Common myeloid progenitor, CD34-positive (primary cell): ENCODE measurements around the gene PXMP4.

Source experiments
- CTCF ChIA-PET: fragments of 350-600 bp; sonication (Branson Sonifier 250); formaldehyde crosslinking; loops from one replicate; lab custom pipeline; 2021; ENCODE audit warnings: antibody characterized with exemption; lab: Charles Lee
- POLR2A ChIA-PET: fragments of 350-600 bp; sonication (Branson Sonifier 250); formaldehyde crosslinking; loops from one replicate; lab custom pipeline; 2021; ENCODE audit warnings: antibody characterized with exemption; lab: Charles Lee
- DNase-seq, 3 donors: peaks; one replicate each; pipeline versions ENCODE4 v3.0.0 to v3.0.0-alpha.2; 2013
- H3K27ac ChIP-seq, 2 experiments: 1 replicate in 1 of 2; 2 replicates in 1 of 2; pipeline ENCODE4 v1.7.0; 2013; ENCODE audit warnings: inconsistent platforms in 2 of 2, low read length in 2 of 2, mild to moderate bottlenecking in 2 of 2, low read depth in 1 of 2, moderate library complexity in 1 of 2; ENCODE audit not compliant: severe bottlenecking in 2 of 2, insufficient read depth in 1 of 2, poor library complexity in 1 of 2
- H3K27me3 ChIP-seq, 5 experiments: replicated peaks in 2 of 5; 1 replicate in 3 of 5; 2 replicates in 2 of 5; pipeline versions ENCODE4 v1.6.1 to v1.7.0; 2013; ENCODE audit warnings: low read length in 4 of 5, mild to moderate bottlenecking in 2 of 5, moderate library complexity in 2 of 5, inconsistent platforms in 1 of 5; ENCODE audit not compliant: insufficient read depth in 5 of 5, control insufficient read depth in 4 of 5
- H3K36me3 ChIP-seq, 4 experiments: 1 replicate in 2 of 4; 2 replicates in 2 of 4; pipeline versions ENCODE4 v1.6.1 to v1.7.0; 2013; ENCODE audit warnings: low read length in 3 of 4, control low read depth in 1 of 4, mild to moderate bottlenecking in 1 of 4; ENCODE audit not compliant: control insufficient read depth in 4 of 4, insufficient read depth in 4 of 4
- H3K4me1 ChIP-seq, 4 experiments: 1 replicate in 3 of 4; 2 replicates in 1 of 4; pipeline versions ENCODE4 v1.6.1 to v1.7.1; 2013; ENCODE audit warnings: low read length in 3 of 4, mild to moderate bottlenecking in 3 of 4, control low read depth in 1 of 4, inconsistent platforms in 1 of 4, moderate library complexity in 1 of 4; ENCODE audit not compliant: control insufficient read depth in 4 of 4, insufficient read depth in 4 of 4; ENCODE audit errors: control extremely low read depth in 1 of 4
- H3K4me3 ChIP-seq, 7 experiments: 1 replicate in 4 of 7; 2 replicates in 3 of 7; pipeline versions ENCODE4 v1.5.1 to v1.7.0; 2013; ENCODE audit warnings: mild to moderate bottlenecking in 7 of 7, low read length in 6 of 7, moderate library complexity in 6 of 7, inconsistent platforms in 2 of 7, low read depth in 2 of 7, control low read depth in 1 of 7; ENCODE audit not compliant: insufficient read depth in 4 of 7, control insufficient read depth in 1 of 7; ENCODE audit errors: extremely low read depth in 1 of 7
- H3K9me3 ChIP-seq, 5 experiments: 1 replicate in 4 of 5; 2 replicates in 1 of 5; pipeline versions ENCODE4 v1.6.1 to v1.7.1; 2013; ENCODE audit warnings: low read length in 4 of 5, mild to moderate bottlenecking in 2 of 5, inconsistent platforms in 1 of 5, low read depth in 1 of 5, moderate library complexity in 1 of 5; ENCODE audit not compliant: control insufficient read depth in 4 of 5, insufficient read depth in 2 of 5; ENCODE audit errors: control extremely low read depth in 1 of 5
- WGBS: methylation state at CpG from one replicate; pipeline ENCODE4 v1.1.5; 2013; ENCODE audit not compliant: insufficient coverage; 5-methylcytosine and 5-hydroxymethylcytosine counted together

PXMP4 gene

GRCh38 chr20:33713865-33714367, 6.2 kb downstream of the PXMP4 start:
- Histone ChIP-seq H3K27ac (no peak overlapping the region), H3K4me1 (no peaks in the 10 kb centered on the region), H3K36me3 (peaks cover 12 to 34% (median 23%) of the 10 kb centered on the region in 4 experiments), H3K4me3 (no peak overlapping the region), H3K9me3 (no peaks in the 10 kb centered on the region), H3K27me3 (no peaks in the 10 kb centered on the region)
- ChIA-PET POLR2A (no interaction called here), CTCF (interaction anchor here (1.2 kb wide), 1 partner anchor 106 kb away, joined by 3 read pairs; no protein-coding TSS in a partner anchor)
- 96% methylated on average over 8 of the region's 10 CpGs for WGBS
- DNase-seq: no peak

GRCh38 chr20:33711446-33711738, 8.7 kb downstream of the PXMP4 start:
- Histone ChIP-seq H3K4me1 (no peaks in the 10 kb centered on the region), H3K36me3 (peaks cover 12 to 44% (median 29%) of the 10 kb centered on the region in 4 experiments), H3K4me3 (no peak overlapping the region), H3K9me3 (no peaks in the 10 kb centered on the region), H3K27ac (no peak overlapping the region), H3K27me3 (no peaks in the 10 kb centered on the region)
- CTCF ChIA-PET: no interaction called here
- WGBS: 100% methylated on average over 1 of the region's 1 CpG
- POLR2A ChIA-PET: no interaction called here
- DNase-seq: no peak

GRCh38 chr20:33710681-33711445, 9.2 kb downstream of the PXMP4 start:
- WGBS: 97% methylated on average over 12 of the region's 14 CpGs
- CTCF ChIA-PET: no interaction called here
- POLR2A ChIA-PET: no interaction called here
- Histone ChIP-seq H3K27me3 (no peaks in the 10 kb centered on the region), H3K36me3 (peaks cover 12 to 45% (median 30%) of the 10 kb centered on the region in 4 experiments), H3K4me1 (no peaks in the 10 kb centered on the region), H3K4me3 (no peak overlapping the region), H3K9me3 (no peaks in the 10 kb centered on the region), H3K27ac (no peak overlapping the region)
- DNase-seq: no peak

- CTCF ChIA-PET: no interaction called here
- over 99% methylated on average over 10 of the region's 16 CpGs for whole genome bisulfite sequencing
- DNase-seq: no peak
- POLR2A ChIA-PET: no interaction called here
- no peaks in the 10 kb centered on the region for H3K4me1 ChIP-seq
- H3K36me3 ChIP-seq: peaks cover 12 to 45% (median 31%) of the 10 kb centered on the region in 4 experiments
- no peaks in the 10 kb centered on the region for H3K27me3 ChIP-seq
- H3K27ac ChIP-seq: no peak overlapping the region
- no peaks in the 10 kb centered on the region for H3K9me3 ChIP-seq
- H3K4me3 ChIP-seq: no peak overlapping the region
Measured at GRCh38 chr20:33709905-33710541, 10.1 kb downstream of the PXMP4 start.

GRCh38 chr20:33709398-33709797, 10.7 kb downstream of the PXMP4 start:
- Histone ChIP-seq H3K27ac (no peak overlapping the region), H3K36me3 (peaks cover 12 to 41% (median 28%) of the 10 kb centered on the region in 4 experiments), H3K27me3 (no peaks in the 10 kb centered on the region), H3K9me3 (no peaks in the 10 kb centered on the region), H3K4me1 (no peaks in the 10 kb centered on the region), H3K4me3 (no peak overlapping the region)
- 80% methylated on average over 1 of the region's 2 CpGs for WGBS
- ChIA-PET CTCF (interaction anchor here (0.6 kb wide), 1 partner anchor 654 kb away, joined by 3 read pairs; the partner anchor contains the start of gene ITCH), POLR2A (no interaction called here)
- no peak for DNase-seq

GRCh38 chr20:33707668-33708067, 12.4 kb downstream of the PXMP4 start:
- POLR2A ChIA-PET: no interaction called here
- Histone ChIP-seq H3K36me3 (peaks cover 5 to 31% (median 22%) of the 10 kb centered on the region in 4 experiments), H3K9me3 (no peaks in the 10 kb centered on the region), H3K27me3 (no peaks in the 10 kb centered on the region), H3K4me1 (no peaks in the 10 kb centered on the region), H3K4me3 (no peak overlapping the region), H3K27ac (no peak overlapping the region)
- CTCF ChIA-PET: no interaction called here
- WGBS: 100% methylated on average over 5 of the region's 11 CpGs
- DNase-seq: no peak
